ENCODE results near the gene RND2.
"Not testable (repeated sequence)": the region's sequence is repeated elsewhere in the genome, so short reads cannot be mapped to it uniquely, and the experiment has no call there.

Gene RND2

DNA sequence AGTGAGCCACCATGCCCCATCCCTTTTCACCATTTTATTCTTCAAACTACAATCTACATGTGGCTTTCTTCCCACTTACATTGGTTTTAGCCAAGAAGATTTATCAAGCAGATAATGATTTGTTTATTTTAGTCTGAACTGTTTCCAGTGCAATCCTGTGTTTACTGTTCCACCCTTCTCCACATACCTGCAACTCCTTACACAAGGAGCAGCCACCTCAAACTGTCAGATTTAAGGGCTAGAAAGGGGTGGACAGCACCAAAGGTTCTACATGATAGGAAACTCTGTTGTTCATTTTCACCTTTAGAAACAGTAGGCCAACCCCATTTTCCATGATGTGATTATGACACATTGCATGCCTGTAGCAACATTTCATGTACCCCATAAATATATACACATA is 42.8 kb upstream of the RND2 start:
- TF ChIP-seq, protein P1, sequence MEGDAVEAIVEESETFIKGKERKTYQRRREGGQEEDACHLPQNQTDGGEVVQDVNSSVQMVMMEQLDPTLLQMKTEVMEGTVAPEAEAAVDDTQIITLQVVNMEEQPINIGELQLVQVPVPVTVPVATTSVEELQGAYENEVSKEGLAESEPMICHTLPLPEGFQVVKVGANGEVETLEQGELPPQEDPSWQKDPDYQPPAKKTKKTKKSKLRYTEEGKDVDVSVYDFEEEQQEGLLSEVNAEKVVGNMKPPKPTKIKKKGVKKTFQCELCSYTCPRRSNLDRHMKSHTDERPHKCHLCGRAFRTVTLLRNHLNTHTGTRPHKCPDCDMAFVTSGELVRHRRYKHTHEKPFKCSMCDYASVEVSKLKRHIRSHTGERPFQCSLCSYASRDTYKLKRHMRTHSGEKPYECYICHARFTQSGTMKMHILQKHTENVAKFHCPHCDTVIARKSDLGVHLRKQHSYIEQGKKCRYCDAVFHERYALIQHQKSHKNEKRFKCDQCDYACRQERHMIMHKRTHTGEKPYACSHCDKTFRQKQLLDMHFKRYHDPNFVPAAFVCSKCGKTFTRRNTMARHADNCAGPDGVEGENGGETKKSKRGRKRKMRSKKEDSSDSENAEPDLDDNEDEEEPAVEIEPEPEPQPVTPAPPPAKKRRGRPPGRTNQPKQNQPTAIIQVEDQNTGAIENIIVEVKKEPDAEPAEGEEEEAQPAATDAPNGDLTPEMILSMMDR (IDR thresholded peaks at IDR 0.05; ENCODE audit: borderline replicate concordance, control extremely low read depth, extremely low read depth, insufficient read depth, missing control alignments): no peak
- DNase-seq (ENCODE audit: low spot score): no peak
- in situ Hi-C loops (cut with MboI; ENCODE audit: low sequenced_read_pairs, unreplicated experiment): no loop called here

- DNase-seq (ENCODE audit: low spot score): peak; percentile 74
- TF ChIP-seq, protein P1 (IDR thresholded peaks at IDR 0.05; ENCODE audit: borderline replicate concordance, control extremely low read depth, extremely low read depth, insufficient read depth, missing control alignments): no peak
- in situ Hi-C loops (cut with MboI; ENCODE audit: low sequenced_read_pairs, unreplicated experiment): no loop called here
Observed at GRCh38 chr17:42985225-42985624, 39.8 kb upstream of the RND2 start.

DNA sequence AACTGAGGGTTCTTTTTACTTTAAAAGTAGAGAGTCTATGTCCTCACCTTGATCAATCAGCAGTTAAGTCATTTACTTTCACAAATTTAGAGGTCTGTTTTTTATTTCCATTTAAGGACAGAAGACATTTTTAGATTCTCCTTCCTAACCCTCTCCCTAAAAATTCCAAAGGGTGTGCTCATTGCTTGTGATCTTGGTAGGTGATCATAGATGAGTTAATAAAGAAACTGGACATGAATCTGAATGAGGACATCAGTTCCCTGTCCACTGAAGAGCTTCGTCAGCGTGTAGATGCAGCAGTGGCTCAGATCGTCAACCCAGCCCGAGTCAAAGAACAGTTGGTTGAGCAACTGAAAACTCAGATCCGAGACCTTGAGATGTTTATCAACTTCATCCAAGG is 35.9 kb upstream of the RND2 start:
- TF ChIP-seq, protein P1 (IDR thresholded peaks at IDR 0.05; ENCODE audit: borderline replicate concordance, control extremely low read depth, extremely low read depth, insufficient read depth, missing control alignments): no peak
- in situ Hi-C loops (cut with MboI; ENCODE audit: low sequenced_read_pairs, unreplicated experiment): no loop called here
- DNase-seq (ENCODE audit: low spot score): no peak

GRCh38 chr17:42989726-42990652 is 35.0 kb upstream of the RND2 start:
- in situ Hi-C loops (cut with MboI; ENCODE audit: low sequenced_read_pairs, unreplicated experiment): no loop called here

DNA sequence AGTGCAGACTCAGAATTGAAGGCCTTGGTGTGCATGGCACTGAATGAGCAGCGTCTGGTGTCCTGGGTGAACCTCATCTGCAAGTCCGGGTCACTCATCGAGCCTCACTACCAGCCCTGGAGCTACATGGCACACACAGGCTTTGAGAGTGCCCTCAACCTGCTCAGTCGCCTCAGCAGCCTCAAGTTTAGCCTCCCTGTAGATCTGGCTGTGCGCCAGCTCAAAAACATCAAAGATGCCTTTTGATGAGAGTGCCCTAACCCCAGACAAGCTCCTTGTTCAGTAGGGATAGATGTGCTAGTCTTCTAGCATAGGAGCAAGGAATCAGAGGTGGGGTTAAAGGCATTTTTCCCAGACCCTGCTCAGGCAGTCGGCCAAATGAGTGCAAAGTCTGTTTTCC is 33.6 kb upstream of the RND2 start:
- DNase-seq (ENCODE audit: low spot score): no peak
- in situ Hi-C loops (cut with MboI; ENCODE audit: low sequenced_read_pairs, unreplicated experiment): no loop called here
- TF ChIP-seq, protein P1 (IDR thresholded peaks at IDR 0.05; ENCODE audit: borderline replicate concordance, control extremely low read depth, extremely low read depth, insufficient read depth, missing control alignments): no peak

More at GRCh38 chr17:42989726-42990652, 35.0 kb upstream of the RND2 start:
- DNase-seq (ENCODE audit: low spot score): no peak
- TF ChIP-seq, protein P1 (IDR thresholded peaks at IDR 0.05; ENCODE audit: borderline replicate concordance, control extremely low read depth, extremely low read depth, insufficient read depth, missing control alignments): no peak

- DNase-seq (ENCODE audit: low spot score): no peak
- TF ChIP-seq, protein P1 (IDR thresholded peaks at IDR 0.05; ENCODE audit: borderline replicate concordance, control extremely low read depth, extremely low read depth, insufficient read depth, missing control alignments): no peak
- in situ Hi-C loops (cut with MboI; ENCODE audit: low sequenced_read_pairs, unreplicated experiment): no loop called here
Observed at GRCh38 chr17:42992872-42993271, 32.2 kb upstream of the RND2 start.

GRCh38 chr17:42993913-42994312 is 31.1 kb upstream of the RND2 start:
- in situ Hi-C loops (cut with MboI; ENCODE audit: low sequenced_read_pairs, unreplicated experiment); DNase-seq (ENCODE audit: low spot score): not testable (repeated sequence)
